Activated CD4-positive, alpha-beta T cell treated with anti-CD3 and anti-CD28 coated beads, Interleukin-2, amount 50 U/mL, for 4 hours (primary cell): ENCODE results near the gene ZNF276.

Experiments used
- DNase-seq, 2 experiments: peaks; one replicate each; pipeline ENCODE4 v3.0.0-alpha.2; 2020

The ZNF276 gene

DNA sequence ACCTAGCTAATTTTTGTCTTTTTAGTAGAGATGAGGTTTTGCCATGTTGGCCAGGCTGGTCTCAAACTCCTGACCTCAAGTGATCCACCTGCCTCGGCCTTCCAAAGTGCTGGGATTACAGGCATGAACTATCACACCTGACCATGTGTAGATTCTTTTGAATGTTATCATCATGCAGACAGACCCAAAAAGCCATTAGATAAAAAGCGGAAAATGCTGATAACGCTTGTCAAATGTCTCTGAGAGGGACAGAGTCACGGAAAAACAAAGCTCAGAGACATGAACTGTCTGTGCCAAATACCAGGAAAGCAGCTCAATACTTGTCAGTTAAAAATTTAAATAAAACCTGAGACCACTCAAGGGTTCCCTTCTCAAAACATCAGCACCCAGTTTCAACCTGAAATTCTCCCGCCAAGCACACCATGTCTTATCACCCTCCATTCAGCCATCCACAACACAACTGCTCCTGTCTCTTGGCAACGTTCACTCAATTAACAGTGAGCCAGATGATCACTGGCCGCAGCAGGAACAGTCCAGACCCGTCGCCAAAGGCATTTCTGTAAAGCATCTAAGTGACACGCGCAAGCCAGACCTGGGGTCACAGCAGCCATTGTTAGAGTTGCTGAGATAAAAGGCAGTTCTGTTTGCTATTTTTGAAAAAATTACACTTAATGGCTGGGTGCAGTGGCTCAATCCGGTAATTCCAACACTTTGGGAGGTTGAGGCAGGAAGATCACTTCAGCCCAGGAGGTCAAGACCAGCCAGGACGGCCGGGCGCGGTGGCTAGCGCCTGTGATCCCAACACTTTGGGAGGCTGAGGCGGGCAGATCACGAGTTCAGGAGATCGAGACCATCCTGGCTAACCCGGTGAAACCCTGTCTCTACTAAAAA is 65.4 kb downstream of the ZNF276 start:
- no peak for DNase-seq

GRCh38 chr16:89787365-89787805 is 66.0 kb downstream of the ZNF276 start:
- no peak for DNase-seq
